ENCODE results near the gene ATP8A2.

The ATP8A2 gene

DNA sequence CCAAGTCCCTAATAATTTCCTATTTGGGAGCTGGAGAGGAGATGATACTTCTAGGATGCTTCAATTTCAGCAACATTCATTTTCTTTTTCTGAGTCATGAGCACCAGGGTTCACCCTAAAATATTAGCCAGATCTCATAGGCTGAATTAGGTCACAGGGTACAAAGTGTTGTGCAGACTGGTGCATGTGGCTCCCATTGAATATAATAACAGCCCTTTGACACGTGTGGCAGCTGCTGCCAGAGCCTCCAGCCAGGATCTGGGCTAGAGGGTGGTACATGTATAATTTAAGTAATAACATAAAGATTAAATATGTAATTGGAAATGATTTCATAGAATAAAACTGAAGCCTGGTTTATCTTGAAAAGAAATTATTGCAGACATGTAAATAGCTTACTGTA, 244.9 kb downstream of the ATP8A2 start:
- Histone ChIP-seq H3K4me1 (ENCODE audit: control insufficient read depth, insufficient read depth, low read length) (no peaks in the 10 kb centered on the region), H3K27ac (ENCODE audit: low read length) (no peak overlapping the region), H3K4me3 (ENCODE audit: low read length in 2 of 2) (no peak overlapping the region), H3K9me3 (ENCODE audit: control insufficient read depth in 2 of 2, low read length in 2 of 2) (no peaks in the 10 kb centered on the region), H3K36me3 (ENCODE audit: control insufficient read depth in 2 of 2, insufficient read depth in 2 of 2, low read length in 2 of 2) (no peaks in the 10 kb centered on the region), H3K9ac (ENCODE audit: low read length in 2 of 2) (no peak overlapping the region), H3K27me3 (ENCODE audit: control insufficient read depth in 1 of 2, insufficient read depth in 2 of 2, low read length in 2 of 2) (peaks cover 0 to 2% of the 10 kb centered on the region in 2 donors)

DNA sequence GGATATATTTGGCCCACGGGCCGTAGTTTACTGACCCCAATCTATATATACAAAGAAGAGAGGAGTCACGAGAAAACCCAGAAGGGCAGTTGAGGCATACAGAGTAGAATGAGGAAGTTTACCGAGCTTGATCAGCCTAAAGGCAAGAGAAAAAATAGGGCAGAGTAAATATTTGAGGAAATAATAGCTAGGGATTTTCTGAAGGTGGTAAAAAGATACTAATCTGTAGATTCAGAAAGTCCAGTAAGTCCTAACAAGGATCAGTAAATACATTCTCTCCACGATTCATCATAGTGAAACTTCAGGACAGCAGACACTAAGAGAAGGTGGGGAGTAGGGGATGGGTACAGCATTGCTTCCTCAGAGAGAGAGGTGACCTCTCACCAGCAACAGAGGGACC, 248.1 kb downstream of the ATP8A2 start:
- no peaks in the 10 kb centered on the region for H3K4me1 ChIP-seq (ENCODE audit: control insufficient read depth, insufficient read depth, low read length)
- H3K4me3 ChIP-seq (ENCODE audit: low read length in 2 of 2) = no peak overlapping the region
- H3K27me3 ChIP-seq (ENCODE audit: control insufficient read depth in 1 of 2, insufficient read depth in 2 of 2, low read length in 2 of 2) = peaks cover 0 to 2% of the 10 kb centered on the region in 2 donors
- H3K9me3 ChIP-seq (ENCODE audit: control insufficient read depth in 2 of 2, low read length in 2 of 2) = no peaks in the 10 kb centered on the region
- H3K27ac ChIP-seq (ENCODE audit: low read length) = no peak overlapping the region
- no peaks in the 10 kb centered on the region for H3K36me3 ChIP-seq (ENCODE audit: control insufficient read depth in 2 of 2, insufficient read depth in 2 of 2, low read length in 2 of 2)
- H3K9ac ChIP-seq (ENCODE audit: low read length in 2 of 2) = no peak overlapping the region

DNA sequence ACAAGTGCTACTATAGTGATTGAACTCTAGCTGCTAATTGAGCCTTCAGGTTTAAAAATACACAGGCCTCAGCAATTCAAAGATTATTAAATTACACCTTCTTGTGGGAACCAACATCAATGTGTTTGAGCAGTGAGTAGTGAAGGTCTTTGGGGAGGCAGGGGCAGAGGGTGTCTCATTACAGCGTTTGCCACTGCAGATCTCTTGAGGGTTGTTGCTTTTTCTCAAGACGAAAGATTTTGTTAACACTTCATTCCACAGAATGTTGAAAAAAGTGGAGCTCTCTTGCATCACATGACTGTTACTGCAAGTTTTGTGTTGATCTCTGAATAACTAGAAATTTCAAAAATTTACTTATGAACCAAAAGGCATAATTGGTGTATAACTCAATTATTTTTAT, 253.6 kb downstream of the ATP8A2 start:
- H3K4me3 ChIP-seq (ENCODE audit: low read length in 2 of 2) = no peak overlapping the region
- no peaks in the 10 kb centered on the region for H3K4me1 ChIP-seq (ENCODE audit: control insufficient read depth, insufficient read depth, low read length)
- H3K27me3 ChIP-seq (ENCODE audit: control insufficient read depth in 1 of 2, insufficient read depth in 2 of 2, low read length in 2 of 2) = no peaks in the 10 kb centered on the region
- no peak overlapping the region for H3K9ac ChIP-seq (ENCODE audit: low read length in 2 of 2)
- peaks cover 0 to 2% of the 10 kb centered on the region in 2 donors for H3K9me3 ChIP-seq (ENCODE audit: control insufficient read depth in 2 of 2, low read length in 2 of 2)
- no peaks in the 10 kb centered on the region for H3K36me3 ChIP-seq (ENCODE audit: control insufficient read depth in 2 of 2, insufficient read depth in 2 of 2, low read length in 2 of 2)
- no peak overlapping the region for H3K27ac ChIP-seq (ENCODE audit: low read length)

DNA sequence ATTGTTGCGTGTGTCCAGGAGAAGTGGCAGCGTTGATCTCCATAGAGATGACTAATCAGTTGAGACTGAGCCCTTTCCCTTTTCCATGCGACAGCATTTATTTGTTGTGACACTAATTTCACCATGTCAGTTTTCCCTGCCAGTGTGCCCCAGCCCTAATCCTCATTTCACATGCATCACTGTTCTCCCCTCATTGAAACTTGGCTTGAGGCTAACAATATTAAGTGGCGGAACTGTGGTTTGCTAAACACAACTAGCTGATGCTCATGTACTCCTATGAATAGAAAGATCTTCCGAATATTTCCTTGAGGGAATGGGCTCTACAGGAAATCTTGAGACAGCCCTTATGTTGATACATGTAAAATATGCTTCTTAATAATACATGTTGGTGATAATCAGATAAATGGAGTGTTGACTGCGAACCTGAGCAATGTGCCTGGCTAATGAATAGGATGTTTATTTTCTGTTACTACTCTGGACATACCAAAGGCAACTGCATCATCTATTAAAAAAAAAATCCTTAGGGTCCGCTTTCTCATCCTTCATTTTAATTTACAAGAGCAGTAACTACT, 258.6 kb downstream of the ATP8A2 start:
- H3K36me3 ChIP-seq (ENCODE audit: control insufficient read depth in 2 of 2, insufficient read depth in 2 of 2, low read length in 2 of 2) = no peaks in the 10 kb centered on the region
- H3K9ac ChIP-seq (ENCODE audit: low read length in 2 of 2) = no peak overlapping the region
- no peaks in the 10 kb centered on the region for H3K27me3 ChIP-seq (ENCODE audit: control insufficient read depth in 1 of 2, insufficient read depth in 2 of 2, low read length in 2 of 2)
- no peaks in the 10 kb centered on the region for H3K4me1 ChIP-seq (ENCODE audit: control insufficient read depth, insufficient read depth, low read length)
- no peak overlapping the region for H3K4me3 ChIP-seq (ENCODE audit: low read length in 2 of 2)
- no peak overlapping the region for H3K27ac ChIP-seq (ENCODE audit: low read length)
- H3K9me3 ChIP-seq (ENCODE audit: control insufficient read depth in 2 of 2, low read length in 2 of 2) = peaks cover 0 to 2% of the 10 kb centered on the region in 2 donors

DNA sequence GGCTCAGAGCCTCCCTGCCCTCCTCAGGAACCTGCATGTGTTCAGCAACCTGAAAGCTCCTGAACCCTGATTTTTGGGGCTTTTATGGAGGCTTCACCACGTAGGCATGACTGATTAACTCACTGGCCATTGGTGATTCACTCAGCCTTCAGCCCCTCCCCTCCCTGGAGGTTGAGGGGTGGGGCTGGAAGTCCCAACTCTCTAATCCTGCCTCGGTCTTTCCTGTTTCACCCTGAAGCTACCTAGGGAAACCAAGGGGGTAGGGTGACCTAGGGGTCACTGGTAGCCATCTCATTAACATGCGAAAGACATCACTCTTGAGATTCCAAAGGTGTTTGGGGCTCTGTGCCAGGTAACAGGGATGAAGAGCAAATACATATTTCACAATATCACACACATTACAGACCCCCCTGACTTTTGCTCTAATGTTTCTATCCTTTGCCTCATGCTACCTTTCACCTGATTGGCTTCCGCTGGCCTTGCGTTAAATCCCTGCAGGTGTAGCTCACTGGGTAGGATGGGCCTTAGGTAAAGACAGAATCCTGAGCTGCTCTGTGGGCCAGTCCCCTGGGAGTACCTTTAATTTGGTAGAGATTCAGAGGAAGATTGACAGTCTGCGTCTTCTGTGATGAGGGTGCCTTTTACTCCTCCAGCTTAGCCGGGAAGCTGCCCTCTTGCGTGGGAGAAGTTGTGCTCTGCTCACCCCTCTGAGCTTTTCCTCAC, 260.6 kb downstream of the ATP8A2 start:
- Histone ChIP-seq H3K4me3 (ENCODE audit: low read length in 2 of 2) (no peak overlapping the region), H3K4me1 (ENCODE audit: control insufficient read depth, insufficient read depth, low read length) (no peaks in the 10 kb centered on the region), H3K27ac (ENCODE audit: low read length) (no peak overlapping the region), H3K9ac (ENCODE audit: low read length in 2 of 2) (no peak overlapping the region), H3K9me3 (ENCODE audit: control insufficient read depth in 2 of 2, low read length in 2 of 2) (no peaks in the 10 kb centered on the region), H3K36me3 (ENCODE audit: control insufficient read depth in 2 of 2, insufficient read depth in 2 of 2, low read length in 2 of 2) (no peaks in the 10 kb centered on the region), H3K27me3 (ENCODE audit: control insufficient read depth in 1 of 2, insufficient read depth in 2 of 2, low read length in 2 of 2) (no peaks in the 10 kb centered on the region)

DNA sequence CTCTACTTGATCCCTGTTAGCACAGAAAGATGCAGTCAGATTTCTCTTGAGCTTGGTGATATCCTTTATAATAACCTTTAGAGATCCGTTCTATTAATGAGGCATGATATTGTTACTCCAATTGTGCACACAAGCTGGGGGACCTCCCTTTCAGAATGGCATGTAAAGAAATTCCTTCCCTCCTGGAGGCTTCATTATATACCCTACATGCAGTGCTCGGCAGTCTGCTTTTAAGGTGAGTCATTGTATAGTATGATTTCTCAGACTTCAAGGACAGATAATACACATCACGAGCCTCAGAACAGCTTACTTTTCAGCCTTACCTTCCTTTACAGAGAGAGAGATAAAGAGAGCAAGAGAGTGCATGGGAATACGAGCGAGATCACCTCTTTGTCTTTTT, 261.3 kb downstream of the ATP8A2 start:
- Histone ChIP-seq H3K27me3 (ENCODE audit: control insufficient read depth in 1 of 2, insufficient read depth in 2 of 2, low read length in 2 of 2) (no peaks in the 10 kb centered on the region), H3K9me3 (ENCODE audit: control insufficient read depth in 2 of 2, low read length in 2 of 2) (no peaks in the 10 kb centered on the region), H3K4me3 (ENCODE audit: low read length in 2 of 2) (no peak overlapping the region), H3K27ac (ENCODE audit: low read length) (no peak overlapping the region), H3K36me3 (ENCODE audit: control insufficient read depth in 2 of 2, insufficient read depth in 2 of 2, low read length in 2 of 2) (no peaks in the 10 kb centered on the region), H3K9ac (ENCODE audit: low read length in 2 of 2) (no peak overlapping the region), H3K4me1 (ENCODE audit: control insufficient read depth, insufficient read depth, low read length) (no peaks in the 10 kb centered on the region)

DNA sequence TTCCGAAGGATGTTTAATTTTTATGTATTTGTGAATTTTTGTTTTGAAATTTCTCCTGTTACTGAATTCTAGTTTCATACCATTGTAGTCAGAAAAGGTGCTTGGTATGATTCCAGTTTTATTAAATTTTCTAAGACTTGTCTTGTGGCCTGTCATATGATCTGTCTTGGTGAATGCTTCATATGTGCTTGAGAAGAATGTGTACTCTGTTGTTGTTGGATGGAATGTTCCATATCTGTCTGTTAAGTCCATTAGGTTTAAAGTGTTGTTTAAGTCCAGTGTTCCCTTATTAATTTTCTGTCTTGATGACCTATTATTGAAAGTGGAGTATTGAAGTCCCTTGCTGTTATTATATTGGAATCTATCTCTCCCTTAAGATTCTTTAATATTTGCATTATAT, 273.9 kb downstream of the ATP8A2 start:
- H3K4me3 ChIP-seq (ENCODE audit: low read length in 2 of 2) = no peak overlapping the region

DNA sequence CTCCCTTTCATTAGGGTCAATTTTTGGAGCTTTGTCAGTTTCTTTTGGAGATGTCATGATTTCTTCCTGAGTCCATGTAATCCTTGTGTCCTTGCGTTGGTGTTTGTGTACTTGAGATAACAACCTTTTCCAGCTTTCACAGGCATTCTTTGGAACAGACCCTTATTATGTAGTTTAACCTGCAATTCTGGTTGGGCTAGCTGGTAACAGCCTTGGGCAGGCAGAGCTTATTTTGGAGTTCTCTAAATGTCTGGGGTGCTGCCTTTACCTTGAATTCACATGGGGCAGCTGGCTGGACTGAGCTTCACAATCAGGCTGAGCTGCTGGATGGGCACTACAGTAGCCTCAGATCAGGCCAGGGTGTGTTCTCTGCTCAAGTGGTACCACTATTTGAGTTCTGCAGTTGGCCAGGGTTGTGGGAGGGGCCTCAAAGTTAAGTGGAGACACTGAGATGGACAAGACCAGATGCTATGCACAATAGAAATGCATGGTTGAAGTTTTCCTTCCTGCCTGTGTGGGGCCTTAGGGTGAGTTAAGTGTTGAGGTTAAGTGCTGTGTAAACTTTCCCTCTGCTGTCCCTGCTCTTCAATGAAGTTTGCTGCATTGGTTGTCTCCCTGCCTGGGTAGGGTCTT, 277.3 kb downstream of the ATP8A2 start:
- no peaks in the 10 kb centered on the region for H3K36me3 ChIP-seq (ENCODE audit: control insufficient read depth in 2 of 2, insufficient read depth in 2 of 2, low read length in 2 of 2)
- H3K9ac ChIP-seq (ENCODE audit: low read length in 2 of 2) = no peak overlapping the region
- H3K27ac ChIP-seq (ENCODE audit: low read length) = no peak overlapping the region
- no peak overlapping the region for H3K4me3 ChIP-seq (ENCODE audit: low read length in 2 of 2)
- H3K27me3 ChIP-seq (ENCODE audit: control insufficient read depth in 1 of 2, insufficient read depth in 2 of 2, low read length in 2 of 2) = no peaks in the 10 kb centered on the region
- H3K4me1 ChIP-seq (ENCODE audit: control insufficient read depth, insufficient read depth, low read length) = no peaks in the 10 kb centered on the region
- peaks cover 6% of the 10 kb centered on the region in 2 donors for H3K9me3 ChIP-seq (ENCODE audit: control insufficient read depth in 2 of 2, low read length in 2 of 2)

More for the DNA sequence above, 273.9 kb downstream of the ATP8A2 start:
- H3K4me1 ChIP-seq (ENCODE audit: control insufficient read depth, insufficient read depth, low read length) = no peaks in the 10 kb centered on the region
- no peak overlapping the region for H3K9ac ChIP-seq (ENCODE audit: low read length in 2 of 2)
- no peaks in the 10 kb centered on the region for H3K27me3 ChIP-seq (ENCODE audit: control insufficient read depth in 1 of 2, insufficient read depth in 2 of 2, low read length in 2 of 2)
- no peak overlapping the region for H3K27ac ChIP-seq (ENCODE audit: low read length)
- H3K9me3 ChIP-seq (ENCODE audit: control insufficient read depth in 2 of 2, low read length in 2 of 2) = peaks cover 6 to 8% of the 10 kb centered on the region in 2 donors
- no peaks in the 10 kb centered on the region for H3K36me3 ChIP-seq (ENCODE audit: control insufficient read depth in 2 of 2, insufficient read depth in 2 of 2, low read length in 2 of 2)

DNA sequence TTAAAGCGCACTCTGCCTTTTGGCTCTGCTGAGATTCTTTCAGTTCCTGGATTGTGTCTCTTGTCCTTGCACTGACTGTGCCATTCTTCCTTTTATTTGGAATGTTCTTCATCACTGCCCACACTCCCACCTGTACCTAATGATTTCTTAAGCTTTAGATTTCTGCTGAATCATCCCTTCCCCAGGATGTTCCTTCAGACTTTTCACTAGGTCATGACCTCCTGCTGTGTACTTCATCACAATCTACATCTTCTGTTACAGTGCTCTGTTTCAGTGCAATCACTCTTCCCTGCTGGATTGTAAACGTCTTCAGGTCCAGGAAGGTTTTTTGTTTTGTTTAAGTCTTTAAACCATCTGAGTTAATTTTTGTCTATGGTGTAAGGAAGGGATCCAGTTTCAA, 281.0 kb downstream of the ATP8A2 start:
- Histone ChIP-seq H3K9ac (ENCODE audit: low read length in 2 of 2) (no peak overlapping the region), H3K4me1 (ENCODE audit: control insufficient read depth, insufficient read depth, low read length) (no peaks in the 10 kb centered on the region), H3K27ac (ENCODE audit: low read length) (no peak overlapping the region), H3K9me3 (ENCODE audit: control insufficient read depth in 2 of 2, low read length in 2 of 2) (peaks cover 6% of the 10 kb centered on the region in 2 donors), H3K27me3 (ENCODE audit: control insufficient read depth in 1 of 2, insufficient read depth in 2 of 2, low read length in 2 of 2) (peaks cover 0 to 2% of the 10 kb centered on the region in 2 donors), H3K4me3 (ENCODE audit: low read length in 2 of 2) (no peak overlapping the region), H3K36me3 (ENCODE audit: control insufficient read depth in 2 of 2, insufficient read depth in 2 of 2, low read length in 2 of 2) (no peaks in the 10 kb centered on the region)

DNA sequence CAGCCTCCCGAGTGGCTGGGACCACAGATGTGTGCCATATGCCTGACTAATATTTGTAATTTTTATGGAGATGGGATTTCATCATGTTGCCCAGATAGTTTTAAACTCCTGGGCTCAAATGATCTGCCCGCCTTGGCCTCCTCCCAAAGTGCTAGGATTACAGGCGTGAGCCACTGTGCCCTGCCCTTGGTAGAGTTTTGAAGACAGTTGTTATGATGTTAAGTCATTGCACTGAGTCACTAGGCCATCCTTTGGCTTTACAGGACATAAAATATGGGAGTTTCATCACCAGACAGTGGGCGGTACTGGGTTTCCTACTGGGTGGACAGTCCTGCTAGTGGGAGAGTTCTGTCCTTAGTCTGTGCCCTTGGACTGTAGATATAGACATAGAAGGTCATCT, 282.5 kb downstream of the ATP8A2 start:
- Histone ChIP-seq H3K9ac (ENCODE audit: low read length in 2 of 2) (no peak overlapping the region), H3K4me3 (ENCODE audit: low read length in 2 of 2) (no peak overlapping the region), H3K36me3 (ENCODE audit: control insufficient read depth in 2 of 2, insufficient read depth in 2 of 2, low read length in 2 of 2) (no peaks in the 10 kb centered on the region), H3K27me3 (ENCODE audit: control insufficient read depth in 1 of 2, insufficient read depth in 2 of 2, low read length in 2 of 2) (peaks cover 0 to 2% of the 10 kb centered on the region in 2 donors), H3K9me3 (ENCODE audit: control insufficient read depth in 2 of 2, low read length in 2 of 2) (peaks cover 6% of the 10 kb centered on the region in 2 donors), H3K4me1 (ENCODE audit: control insufficient read depth, insufficient read depth, low read length) (no peaks in the 10 kb centered on the region), H3K27ac (ENCODE audit: low read length) (no peak overlapping the region)

DNA sequence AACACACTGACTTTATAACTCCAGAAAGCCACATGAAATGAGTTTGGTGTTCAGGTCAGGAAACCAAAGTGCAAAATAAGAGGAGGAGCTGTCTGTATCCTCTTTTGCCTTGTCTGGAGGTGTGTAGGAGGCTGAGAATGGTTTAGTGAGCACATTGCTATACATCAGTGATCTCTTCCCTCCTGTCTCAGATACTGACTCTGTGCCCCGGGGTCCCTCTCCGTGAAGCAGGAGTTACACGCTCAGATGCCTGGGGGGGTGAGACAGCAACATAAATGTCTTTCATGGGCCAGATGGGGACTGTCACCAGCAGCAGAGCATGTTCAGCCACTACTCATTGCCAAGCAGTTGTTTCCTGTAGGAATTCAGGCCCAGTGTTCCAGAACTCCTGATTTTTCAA, 285.4 kb downstream of the ATP8A2 start:
- Histone ChIP-seq H3K9ac (ENCODE audit: low read length in 2 of 2) (no peak overlapping the region), H3K9me3 (ENCODE audit: control insufficient read depth in 2 of 2, low read length in 2 of 2) (no peaks in the 10 kb centered on the region), H3K36me3 (ENCODE audit: control insufficient read depth in 2 of 2, insufficient read depth in 2 of 2, low read length in 2 of 2) (no peaks in the 10 kb centered on the region), H3K4me1 (ENCODE audit: control insufficient read depth, insufficient read depth, low read length) (no peaks in the 10 kb centered on the region), H3K27ac (ENCODE audit: low read length) (no peak overlapping the region), H3K27me3 (ENCODE audit: control insufficient read depth in 1 of 2, insufficient read depth in 2 of 2, low read length in 2 of 2) (peaks cover 0 to 2% of the 10 kb centered on the region in 2 donors), H3K4me3 (ENCODE audit: low read length in 2 of 2) (no peak overlapping the region)
